SU-DHL-6 (cell line): ENCODE results near the gene RAB43.

Experiments
- H2AFZ ChIP-seq: fragments of 200-600 bp; sonication (generic); 2 replicates; pipeline ENCODE4 v1.6.1; 2014; ENCODE audit warnings: low read depth, mild to moderate bottlenecking, moderate library complexity, mixed read lengths, antibody characterized with exemption, low read length; ENCODE audit not compliant: severe bottlenecking
- H3F3A ChIP-seq: fragments of 200-600 bp; shearing (Covaris generic); 2 replicates; pipeline ENCODE4 v1.6.0; 2016; ENCODE audit warnings: antibody characterized with exemption, mild to moderate bottlenecking; ENCODE audit not compliant: insufficient read depth
- H3K27ac ChIP-seq: fragments of 200-600 bp; sonication (generic); 2 replicates; pipeline ENCODE4 v1.5.1; 2016; ENCODE audit warnings: low read depth, mild to moderate bottlenecking, low read length, moderate library complexity, mixed read lengths
- H3K27me3 ChIP-seq: fragments of 200-600 bp; sonication (generic), shearing (Covaris generic); 2 replicates; pipeline ENCODE4 v1.6.0; 2014; ENCODE audit warnings: mild to moderate bottlenecking, low read length
- H3K36me3 ChIP-seq: fragments of 200-600 bp; sonication (generic); 2 replicates; pipeline ENCODE4 v1.6.1; 2014; ENCODE audit warnings: mild to moderate bottlenecking, low read length, mixed read lengths
- H3K4me2 ChIP-seq: fragments of 300-600, 200-600 bp; shearing (Covaris generic), sonication (generic); 2 replicates; pipeline ENCODE4 v1.6.0; 2014; ENCODE audit warnings: low read length, low read depth, mild to moderate bottlenecking; ENCODE audit not compliant: poor library complexity, severe bottlenecking
- H3K4me3 ChIP-seq: fragments of 200-600 bp; sonication (generic); 2 replicates; pipeline ENCODE4 v1.5.1; 2014; ENCODE audit warnings: antibody characterized with exemption, low read length, mild to moderate bottlenecking, mixed read lengths; ENCODE audit not compliant: insufficient read depth, poor library complexity, severe bottlenecking
- H3K79me2 ChIP-seq: fragments of 200-600 bp; sonication (generic); 2 replicates; pipeline ENCODE4 v1.6.1; 2014; ENCODE audit warnings: mild to moderate bottlenecking, low read length, moderate library complexity; ENCODE audit not compliant: insufficient read depth
- H3K9ac ChIP-seq: fragments of 200-600 bp; sonication (generic); 2 replicates; pipeline ENCODE4 v1.7.0; 2014; ENCODE audit warnings: mild to moderate bottlenecking, low read length
- H3K9me2 ChIP-seq: fragments of 200-600 bp; sonication (generic); replicated peaks from 2 replicates; pipeline ENCODE4 v1.6.1; 2014; ENCODE audit warnings: low read length; ENCODE audit not compliant: insufficient read depth
- H3K9me3 ChIP-seq: fragments of 200-600 bp; sonication (generic); 2 replicates; pipeline ENCODE4 v1.6.1; 2014; ENCODE audit warnings: low read length, mixed read lengths; ENCODE audit not compliant: insufficient read depth
- H4K20me1 ChIP-seq: fragments of 200-600 bp; sonication (generic); 2 replicates; pipeline ENCODE4 v1.6.1; 2014; ENCODE audit warnings: low read depth, mild to moderate bottlenecking, antibody characterized with exemption, low read length, moderate library complexity, mixed read lengths
- CTCF ChIP-seq: fragments of 200-600 bp; sonication (generic); IDR thresholded peaks from one replicate; pipeline ENCODE4 v1.5.1; 2017; ENCODE audit warnings: antibody characterized with exemption, mild to moderate bottlenecking, low read length, moderate library complexity; ENCODE audit not compliant: insufficient read depth, poor library complexity, severe bottlenecking
- EZH2phosphoT487 ChIP-seq: fragments of 200-600 bp; sonication (generic), shearing (Covaris generic); conservative IDR thresholded peaks from 2 replicates; pipeline ENCODE4 v1.6.1; 2018; ENCODE audit warnings: mild to moderate bottlenecking, antibody characterized with exemption, low read length, moderate library complexity, mixed read lengths

RAB43 gene

GRCh38 chr3:129162729-129163579, 41.4 kb upstream of the RAB43 start:
- Histone ChIP-seq H3K4me3 (no peak overlapping the region), H3K27ac (peak overlapping the region; percentile 37; the same call in 1 of the 2 replicates), H3K79me2 (peaks cover 23% of the 10 kb centered on the region), H3K4me2 (peak overlapping the region; percentile 91), H3K9me2 (no peaks in the 10 kb centered on the region), H3K9ac (no peak overlapping the region), H3F3A (peaks cover 55% of the 10 kb centered on the region), H3K9me3 (no peaks in the 10 kb centered on the region), H2AFZ (no peak overlapping the region), H3K36me3 (peaks cover 21% of the 10 kb centered on the region; the same call in 1 of the 2 replicates), H3K27me3 (no peaks in the 10 kb centered on the region), H4K20me1 (0 out of 2 replicates have a peak, but pooled peaks cover 7% of the 10 kb centered on the region)
- TF ChIP-seq CTCF (peak; percentile 16), EZH2phosphoT487 (no peak)

DNA sequence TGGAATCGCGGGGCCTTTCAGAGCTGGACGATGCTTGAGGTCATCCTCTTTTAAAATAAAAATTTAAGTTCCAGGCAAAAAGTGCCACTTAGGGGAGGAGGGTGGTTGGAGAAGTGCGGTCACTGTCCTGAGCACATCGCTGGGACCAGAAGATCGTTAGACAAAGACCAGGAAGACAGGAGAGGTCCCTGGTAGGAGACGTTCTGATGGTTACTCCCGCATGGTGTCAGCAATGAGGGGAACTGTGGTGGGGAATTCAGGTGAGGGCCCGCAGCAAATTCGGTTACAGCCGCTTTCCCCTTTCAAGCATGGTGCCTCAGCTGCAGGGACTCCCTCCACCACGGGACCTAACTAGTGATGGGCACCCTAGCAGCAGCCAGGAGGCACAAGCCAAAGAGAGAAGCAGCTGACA, 40.3 kb upstream of the RAB43 start:
- peak overlapping the region; percentile 74 for H2AFZ ChIP-seq
- no peaks in the 10 kb centered on the region for H3K9me3 ChIP-seq
- no peaks in the 10 kb centered on the region for H3K27me3 ChIP-seq
- peaks cover 13% of the 10 kb centered on the region; the same call in 1 of the 2 replicates for H3K36me3 ChIP-seq
- H4K20me1 ChIP-seq = no peaks in the 10 kb centered on the region
- peaks cover 44% of the 10 kb centered on the region for H3F3A ChIP-seq
- no peaks in the 10 kb centered on the region for H3K9me2 ChIP-seq
- peak overlapping the region; percentile 98 for H3K27ac ChIP-seq
- TF ChIP-seq EZH2phosphoT487 (no peak), CTCF (peak; percentile 3)
- H3K4me2 ChIP-seq = peak overlapping the region; percentile 91
- H3K9ac ChIP-seq = peak overlapping the region; percentile 69
- peak overlapping the region; percentile 95 for H3K4me3 ChIP-seq
- peaks cover 23% of the 10 kb centered on the region for H3K79me2 ChIP-seq

DNA sequence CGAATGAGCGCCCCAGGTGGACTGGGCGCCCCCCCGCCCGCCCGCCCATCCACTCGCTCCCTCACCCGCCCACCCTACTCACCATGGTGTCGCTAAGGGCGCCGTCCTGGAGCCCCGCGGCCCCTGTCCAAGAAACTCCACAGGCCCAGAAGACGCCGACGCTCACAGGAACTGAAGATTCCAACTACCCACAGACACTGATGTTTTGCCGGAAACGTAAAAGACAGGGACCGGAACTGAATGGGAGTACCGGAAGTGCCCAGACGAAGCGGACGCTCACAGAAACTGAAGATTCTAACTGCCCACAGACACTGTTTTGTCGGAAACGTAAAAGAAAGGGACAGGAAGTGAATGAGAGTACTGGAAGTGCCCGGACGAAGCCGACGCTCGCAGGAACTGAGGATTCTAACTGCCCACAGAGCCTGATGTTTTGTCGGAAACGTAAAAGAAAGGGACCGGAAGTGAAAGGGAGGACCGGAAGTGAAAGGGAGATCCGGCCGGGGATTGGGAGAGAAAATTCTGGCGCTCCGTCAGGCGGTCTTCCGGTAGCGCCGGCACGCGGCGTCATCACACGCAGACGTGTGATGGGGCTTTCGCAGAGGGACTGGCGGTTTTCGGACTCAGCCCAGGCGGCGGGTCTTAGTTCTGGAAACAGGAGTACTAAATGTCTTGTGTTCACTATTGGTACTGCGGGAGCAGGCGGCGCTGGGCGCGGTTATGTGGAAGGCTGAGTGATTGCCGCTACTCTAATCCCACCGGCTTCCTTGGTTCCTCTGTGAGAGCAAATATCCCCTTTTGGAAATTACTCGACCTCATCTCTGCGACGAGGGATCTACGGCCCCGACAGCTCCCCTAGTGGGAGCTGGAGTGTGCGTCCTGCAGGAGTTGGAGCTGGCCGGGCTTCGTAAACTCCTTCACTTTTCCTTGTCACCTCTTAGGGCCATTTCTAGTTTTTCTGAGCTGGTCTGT, 39.6 kb upstream of the RAB43 start, which contains the start of gene ISY1:
ISY1 (minus strand) TSS at position 173 of the 969 bp plus-strand sequence; CDS start at position 85, 88 bp downstream.
- TF ChIP-seq CTCF (peak; percentile 64), EZH2phosphoT487 (no peak)
- H4K20me1 ChIP-seq = no peaks in the 10 kb centered on the region
- H3K27ac ChIP-seq = peak within 1 kb of the TSS; percentile 98
- no peaks in the 10 kb centered on the region for H3K27me3 ChIP-seq
- no peaks in the 10 kb centered on the region for H3K9me3 ChIP-seq
- peak within 1 kb of the TSS; percentile 91 for H3K4me2 ChIP-seq
- H3K4me3 ChIP-seq = peak within 1 kb of the TSS; percentile 95
- H3K79me2 ChIP-seq = peaks cover 23% of the 10 kb centered on the region
- H3K9ac ChIP-seq = peak within 1 kb of the TSS; percentile 69
- H3K36me3 ChIP-seq = peaks cover 16% of the 10 kb centered on the region; the same call in 1 of the 2 replicates
- no peaks in the 10 kb centered on the region for H3K9me2 ChIP-seq
- peaks cover 38% of the 10 kb centered on the region for H3F3A ChIP-seq
- H2AFZ ChIP-seq = peak within 1 kb of the TSS; percentile 74
